Dermis blood vessel endothelial cell (primary cell): ENCODE results near the gene ITIH3. TPM values are rescaled to one million over a fixed set of nuclear protein-coding genes. Genes with fewer than 3 reads are reported as not detected.

ENCODE experiments used
- DNase-seq: peaks from one replicate; pipeline ENCODE4 v3.0.0; 2010
- total RNA-seq: library from RNA; depleted of rRNA; stranded (reverse); fragments of >200 nt; gene quantifications from 2 replicates; pipeline ENCODE4 v1.2.3, GENCODE V29; 2014

The ITIH3 gene
- total RNA-seq, 1 donor from 2014 or later, result 0.34 TPM

DNA sequence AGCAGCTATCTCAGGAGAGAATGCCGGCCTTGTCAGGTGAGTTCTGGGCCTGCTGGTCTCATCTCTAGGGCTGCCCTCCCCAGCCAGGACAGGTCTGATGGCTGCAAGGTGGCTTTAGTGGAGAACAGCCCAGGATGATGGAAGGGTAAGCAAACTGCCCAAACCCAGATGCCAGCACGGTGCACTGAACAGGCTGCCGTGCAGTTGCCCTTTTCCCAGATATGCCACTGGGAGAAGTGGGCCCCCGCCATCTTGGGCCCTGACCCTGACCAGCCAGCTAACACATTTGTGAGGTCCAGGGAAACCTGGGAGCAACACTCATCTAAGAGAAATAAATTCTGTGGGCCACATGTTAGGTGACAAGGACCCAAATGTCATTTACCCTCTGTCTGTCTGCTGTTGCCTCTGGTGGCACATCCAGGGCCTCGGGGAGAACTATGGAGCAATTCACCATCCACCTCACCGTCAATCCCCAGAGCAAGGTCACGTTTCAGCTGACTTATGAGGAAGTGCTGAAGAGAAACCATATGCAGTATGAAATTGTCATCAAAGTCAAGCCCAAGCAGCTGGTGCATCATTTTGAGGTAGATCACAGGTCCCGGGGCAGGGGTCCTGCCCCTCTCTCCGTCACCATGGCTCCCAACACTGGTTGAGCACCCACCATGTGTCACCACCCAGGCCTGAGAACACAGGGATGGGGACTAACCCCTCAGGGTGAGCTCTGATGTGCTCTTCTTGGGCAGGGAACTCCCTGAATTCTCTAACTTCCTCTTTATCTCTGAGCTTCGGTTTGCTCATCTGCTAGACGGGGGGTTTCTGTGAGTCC, 15.4 kb upstream of the ITIH3 start:
- DNase-seq, result no peak

DNA sequence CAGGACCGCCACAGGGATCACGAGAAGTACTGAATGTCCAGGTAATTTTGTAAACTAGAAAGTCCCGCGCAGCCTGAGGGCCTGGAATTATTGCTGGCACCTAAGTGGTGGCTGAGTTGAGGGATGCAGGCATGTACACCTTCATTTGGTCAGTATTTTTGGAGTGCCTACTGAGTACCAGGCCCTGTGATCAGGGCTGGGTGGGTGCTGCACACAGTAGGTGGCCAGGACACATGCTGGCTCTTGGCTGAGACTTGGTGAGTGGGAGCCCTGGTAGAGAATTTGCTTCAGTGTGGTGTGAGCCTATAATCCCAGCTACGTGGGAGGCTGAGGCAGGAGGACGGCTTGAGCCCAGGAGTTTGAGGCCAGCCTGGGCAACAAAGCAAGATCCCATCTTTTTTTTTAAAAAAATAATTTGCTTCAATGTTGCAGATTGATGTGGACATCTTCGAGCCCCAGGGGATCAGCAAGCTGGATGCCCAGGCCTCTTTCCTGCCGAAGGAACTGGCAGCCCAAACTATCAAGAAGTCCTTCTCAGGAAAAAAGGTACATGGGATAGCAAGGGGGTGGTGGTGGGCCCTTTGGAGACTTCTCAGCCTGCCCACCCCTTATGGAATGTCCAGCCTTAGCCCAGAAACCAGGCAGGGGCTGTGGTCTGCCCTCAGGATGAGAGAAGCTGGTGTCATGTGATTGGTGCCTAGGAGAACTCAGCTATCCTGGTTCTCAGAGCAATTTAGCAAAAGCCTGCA, 14.6 kb upstream of the ITIH3 start:
- no peak for DNase-seq

DNA sequence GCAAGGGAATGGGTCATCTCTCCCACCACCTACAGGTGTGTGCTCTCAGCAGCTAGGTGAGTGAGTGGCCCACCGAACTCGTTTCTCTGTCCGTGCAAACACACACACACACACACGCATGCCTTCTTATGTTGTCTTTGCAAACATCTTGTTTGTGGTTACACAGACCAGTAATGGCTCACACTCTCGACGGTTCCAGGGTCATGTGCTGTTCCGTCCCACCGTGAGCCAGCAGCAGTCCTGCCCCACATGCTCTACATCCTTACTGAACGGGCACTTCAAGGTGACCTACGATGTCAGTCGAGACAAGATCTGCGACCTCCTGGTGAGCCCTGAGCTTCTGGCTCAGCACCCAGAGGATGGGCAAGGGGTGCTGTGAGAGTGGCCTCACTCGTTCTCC, 12.9 kb upstream of the ITIH3 start:
- no peak for DNase-seq

GRCh38 chr3:52782412-52783210, 12.0 kb upstream of the ITIH3 start:
- no peak for DNase-seq

GRCh38 chr3:52783211-52783555, 11.4 kb upstream of the ITIH3 start:
- DNase-seq, result no peak

DNA sequence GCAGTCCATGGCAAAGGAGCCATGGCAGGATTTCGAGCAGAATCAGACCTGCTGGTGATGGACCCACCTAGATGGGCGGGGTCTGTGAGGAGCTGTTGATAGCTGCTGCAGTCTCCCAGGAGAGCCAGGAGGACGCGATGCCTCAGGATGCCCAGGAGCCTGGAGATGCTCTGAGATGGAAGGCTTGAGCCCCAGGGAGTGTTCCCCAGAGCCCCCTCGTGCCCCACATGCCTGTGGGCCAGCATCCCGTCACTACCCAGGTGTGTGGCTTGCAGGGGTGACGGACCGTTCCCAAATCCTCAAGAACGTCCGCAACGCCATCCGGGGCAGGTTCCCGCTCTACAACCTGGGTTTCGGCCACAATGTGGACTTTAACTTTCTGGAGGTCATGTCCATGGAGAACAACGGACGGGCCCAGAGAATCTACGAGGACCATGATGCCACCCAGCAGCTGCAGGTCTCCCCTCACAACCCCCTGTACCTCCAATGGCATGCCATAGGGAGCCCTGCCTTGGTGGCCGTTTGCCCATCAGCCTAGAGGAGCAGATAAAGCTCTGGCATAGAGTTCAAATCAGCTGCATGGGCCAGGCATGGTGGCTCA, 10.5 kb upstream of the ITIH3 start:
- DNase-seq, result no peak

DNA sequence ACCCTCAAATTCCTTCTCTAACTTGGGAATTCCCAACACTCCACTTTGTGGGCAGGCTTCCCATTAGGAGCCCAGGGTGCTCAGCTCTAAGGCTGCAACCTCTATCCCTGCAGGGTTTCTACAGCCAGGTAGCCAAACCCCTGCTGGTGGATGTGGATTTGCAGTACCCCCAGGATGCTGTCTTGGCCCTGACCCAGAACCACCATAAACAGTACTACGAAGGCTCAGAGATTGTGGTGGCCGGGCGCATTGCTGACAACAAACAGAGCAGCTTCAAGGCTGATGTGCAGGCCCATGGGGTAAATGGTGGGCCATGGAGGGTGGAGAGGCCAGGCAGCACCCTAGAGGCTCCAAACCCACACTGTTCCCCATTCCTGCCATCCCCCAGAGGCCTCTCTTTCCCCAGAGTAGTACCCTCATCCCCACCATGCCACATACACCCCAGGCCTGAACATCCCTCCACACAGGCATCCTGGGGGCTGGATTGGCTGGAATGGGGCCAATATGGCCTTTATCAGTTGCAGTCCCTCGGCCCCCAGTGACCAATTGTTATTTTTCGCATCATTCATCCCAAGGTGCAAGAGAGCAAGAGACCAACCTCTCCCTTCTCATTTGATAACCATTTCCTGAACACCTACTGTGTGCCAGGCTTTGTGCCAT, 9.5 kb upstream of the ITIH3 start:
- no peak for DNase-seq

GRCh38 chr3:52786330-52787215, 8.0 kb upstream of the ITIH3 start:
- DNase-seq, result no peak

GRCh38 chr3:52787246-52787645, 7.3 kb upstream of the ITIH3 start:
- DNase-seq, result no peak

- no peak for DNase-seq
Measured at GRCh38 chr3:52787672-52788625, 6.6 kb upstream of the ITIH3 start.

GRCh38 chr3:52788890-52789745, 5.5 kb upstream of the ITIH3 start:
- DNase-seq, result no peak

DNA sequence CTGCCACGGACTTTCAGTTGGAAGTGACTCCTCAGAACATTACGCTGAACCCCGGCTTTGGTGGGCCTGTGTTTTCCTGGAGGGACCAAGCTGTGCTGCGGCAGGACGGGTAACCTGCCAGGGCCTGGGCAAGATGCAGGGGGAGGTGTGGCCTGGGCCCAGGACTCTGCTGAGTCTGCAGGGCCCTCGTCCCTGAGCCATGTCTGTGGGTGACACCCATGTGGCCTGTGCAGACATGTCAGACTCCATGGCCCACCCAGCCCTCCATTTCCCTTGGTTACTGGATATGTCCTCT, 4.9 kb upstream of the ITIH3 start:
- DNase-seq, result no peak

DNA sequence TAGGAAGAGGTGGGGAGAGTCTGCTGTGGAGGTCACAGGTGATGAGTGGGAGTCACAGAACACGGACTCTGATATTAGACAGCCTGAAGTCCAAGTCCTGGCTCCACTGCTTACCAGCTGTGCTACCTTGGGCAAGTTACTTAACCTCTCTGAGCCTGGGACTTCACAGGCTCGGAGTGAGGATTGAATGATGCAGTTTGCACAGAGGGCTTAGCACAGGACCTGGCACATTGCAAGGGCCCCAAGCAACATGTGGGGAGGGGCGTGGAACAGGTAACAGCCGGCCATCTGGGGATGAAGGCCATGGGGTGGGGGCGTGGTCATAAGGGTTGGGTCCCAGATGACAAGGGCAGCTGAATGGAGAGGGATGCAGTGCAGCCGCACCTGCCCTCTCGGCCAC, 4.3 kb upstream of the ITIH3 start:
- no peak for DNase-seq

DNA sequence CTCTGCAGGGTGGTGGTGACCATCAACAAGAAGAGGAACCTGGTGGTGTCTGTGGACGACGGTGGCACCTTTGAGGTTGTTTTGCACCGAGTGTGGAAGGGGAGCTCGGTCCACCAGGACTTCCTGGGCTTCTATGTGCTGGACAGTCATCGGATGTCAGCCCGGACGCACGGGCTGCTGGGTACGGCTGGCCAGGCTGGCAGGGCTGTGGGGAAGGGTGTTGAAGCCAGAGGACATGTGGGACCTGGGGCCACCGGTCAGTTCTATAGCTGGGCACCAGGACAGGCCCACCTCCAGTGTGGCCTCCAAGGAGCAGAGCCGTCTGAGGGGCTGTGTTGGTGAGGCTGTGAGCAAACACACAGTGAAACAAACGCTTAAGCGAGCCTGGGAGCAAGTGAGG, 3.9 kb upstream of the ITIH3 start:
- DNase-seq, result no peak

DNA sequence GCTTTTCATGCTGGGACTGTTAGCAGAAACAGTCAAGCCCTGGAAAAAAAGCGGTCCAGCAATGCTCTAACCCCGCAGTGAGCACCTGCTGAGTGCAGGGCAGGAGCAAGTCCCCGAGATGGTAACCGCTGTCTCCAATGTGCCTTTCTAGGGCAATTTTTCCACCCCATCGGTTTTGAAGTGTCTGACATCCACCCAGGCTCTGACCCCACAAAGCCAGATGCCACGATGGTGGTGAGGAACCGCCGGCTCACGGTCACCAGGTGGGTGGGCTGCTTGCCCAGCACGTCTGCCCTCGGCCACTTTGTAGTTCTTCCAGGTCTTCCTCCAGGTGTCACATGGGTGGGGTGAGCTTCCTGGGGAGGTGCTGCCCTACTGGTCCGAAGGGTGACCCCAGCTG, 3.2 kb upstream of the ITIH3 start:
- DNase-seq, result no peak

GRCh38 chr3:52791928-52792327, 2.7 kb upstream of the ITIH3 start:
- no peak for DNase-seq

DNA sequence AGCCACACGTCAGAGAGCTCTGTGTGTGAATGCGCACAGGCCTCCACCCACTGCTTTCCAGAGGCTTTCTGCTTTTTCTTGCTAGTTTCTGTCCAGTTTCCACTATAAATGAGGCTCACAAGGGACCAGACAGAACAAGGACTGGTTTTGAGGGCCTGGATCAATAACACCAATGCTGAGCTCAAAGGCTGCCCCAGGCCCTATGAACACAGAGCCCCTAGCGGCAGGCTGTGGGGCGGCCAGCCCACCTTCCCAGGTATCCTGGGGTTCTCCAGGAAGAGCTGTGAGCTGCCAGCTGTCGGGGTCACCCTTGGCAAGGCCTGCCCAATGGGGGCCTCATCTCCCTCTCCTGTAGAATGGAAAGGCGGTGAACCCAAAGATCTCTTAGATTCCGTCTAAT, 2.2 kb upstream of the ITIH3 start:
- no peak for DNase-seq

- DNase-seq, result no peak
Measured at GRCh38 chr3:52792961-52793695, 1.5 kb upstream of the ITIH3 start.
